ENCODE data around the gene PRKG1.
A peak's percentile ranks its signal among the peaks of the same experiment; 100 is the strongest.
"Not testable (repeated sequence)": the region's sequence is repeated elsewhere in the genome, so short reads cannot be mapped to it uniquely, and the experiment has no call there.

The PRKG1 gene

GRCh38 chr10:51384971-51385370 is 310.7 kb downstream of the PRKG1 start:
- no peaks in the 10 kb centered on the region for H3K4me1 ChIP-seq (ENCODE audit: control extremely low read depth in 1 of 4, control insufficient read depth in 4 of 4, insufficient read depth in 4 of 4, low read length in 3 of 4)
- WGBS (ENCODE audit: insufficient coverage) = 100% methylated on average over 1 of the region's 3 CpGs
- no peaks in the 10 kb centered on the region for H3K36me3 ChIP-seq (ENCODE audit: control insufficient read depth in 4 of 4, insufficient read depth in 4 of 4, low read length in 3 of 4)
- H3K4me3 ChIP-seq (ENCODE audit: control insufficient read depth in 1 of 7, extremely low read depth in 1 of 7, insufficient read depth in 4 of 7, low read depth in 2 of 7, low read length in 6 of 7) = no peak overlapping the region
- H3K27me3 ChIP-seq (replicated peaks in 2 of 5; ENCODE audit: control insufficient read depth in 4 of 5, insufficient read depth in 5 of 5, low read length in 4 of 5) = no peaks in the 10 kb centered on the region
- H3K27ac ChIP-seq (ENCODE audit: insufficient read depth in 1 of 2, low read depth in 1 of 2, low read length in 2 of 2, poor library complexity in 1 of 2, severe bottlenecking in 2 of 2) = no peak overlapping the region
- no peak for DNase-seq
- POLR2A ChIA-PET = no interaction called here
- CTCF ChIA-PET = no interaction called here
- no peaks in the 10 kb centered on the region for H3K9me3 ChIP-seq (ENCODE audit: control extremely low read depth in 1 of 5, control insufficient read depth in 4 of 5, insufficient read depth in 2 of 5, low read depth in 1 of 5, low read length in 4 of 5)

GRCh38 chr10:51386248-51386885 is 312.1 kb downstream of the PRKG1 start:
- 100% methylated on average over 3 of the region's 3 CpGs for WGBS (ENCODE audit: insufficient coverage)
- H3K9me3 ChIP-seq (ENCODE audit: control extremely low read depth in 1 of 5, control insufficient read depth in 4 of 5, insufficient read depth in 2 of 5, low read depth in 1 of 5, low read length in 4 of 5) = no peaks in the 10 kb centered on the region
- H3K27me3 ChIP-seq (replicated peaks in 2 of 5; ENCODE audit: control insufficient read depth in 4 of 5, insufficient read depth in 5 of 5, low read length in 4 of 5) = no peaks in the 10 kb centered on the region
- no peak for DNase-seq
- no peak overlapping the region for H3K4me3 ChIP-seq (ENCODE audit: control insufficient read depth in 1 of 7, extremely low read depth in 1 of 7, insufficient read depth in 4 of 7, low read depth in 2 of 7, low read length in 6 of 7)
- no peaks in the 10 kb centered on the region for H3K4me1 ChIP-seq (ENCODE audit: control extremely low read depth in 1 of 4, control insufficient read depth in 4 of 4, insufficient read depth in 4 of 4, low read length in 3 of 4)
- POLR2A ChIA-PET = no interaction called here
- no peak overlapping the region for H3K27ac ChIP-seq (ENCODE audit: insufficient read depth in 1 of 2, low read depth in 1 of 2, low read length in 2 of 2, poor library complexity in 1 of 2, severe bottlenecking in 2 of 2)
- no peaks in the 10 kb centered on the region for H3K36me3 ChIP-seq (ENCODE audit: control insufficient read depth in 4 of 4, insufficient read depth in 4 of 4, low read length in 3 of 4)
- CTCF ChIA-PET = no interaction called here

- H3K9me3 ChIP-seq (ENCODE audit: control extremely low read depth in 1 of 5, control insufficient read depth in 4 of 5, insufficient read depth in 2 of 5, low read depth in 1 of 5, low read length in 4 of 5) = no peaks in the 10 kb centered on the region
- H3K27me3 ChIP-seq (replicated peaks in 2 of 5; ENCODE audit: control insufficient read depth in 4 of 5, insufficient read depth in 5 of 5, low read length in 4 of 5) = no peaks in the 10 kb centered on the region
- H3K4me1 ChIP-seq (ENCODE audit: control extremely low read depth in 1 of 4, control insufficient read depth in 4 of 4, insufficient read depth in 4 of 4, low read length in 3 of 4) = no peaks in the 10 kb centered on the region
- peak; percentile 40 to 55 (median 47) for DNase-seq
- WGBS (ENCODE audit: insufficient coverage) = 100% methylated on average over 2 of the region's 3 CpGs
- no peak overlapping the region for H3K27ac ChIP-seq (ENCODE audit: insufficient read depth in 1 of 2, low read depth in 1 of 2, low read length in 2 of 2, poor library complexity in 1 of 2, severe bottlenecking in 2 of 2)
- no peaks in the 10 kb centered on the region for H3K36me3 ChIP-seq (ENCODE audit: control insufficient read depth in 4 of 4, insufficient read depth in 4 of 4, low read length in 3 of 4)
- H3K4me3 ChIP-seq (ENCODE audit: control insufficient read depth in 1 of 7, extremely low read depth in 1 of 7, insufficient read depth in 4 of 7, low read depth in 2 of 7, low read length in 6 of 7) = no peak overlapping the region
- ChIA-PET CTCF (interaction anchor here (0.5 to 2.1 kb wide), 9 partner anchors 8 to 821 kb away, joined by 3 to 11 read pairs (median 3); no protein-coding TSS in a partner anchor), POLR2A (no interaction called here)
Measured at GRCh38 chr10:51389415-51390321, 315.4 kb downstream of the PRKG1 start.

- CTCF ChIA-PET; H3K9me3 ChIP-seq (ENCODE audit: control extremely low read depth in 1 of 5, control insufficient read depth in 4 of 5, insufficient read depth in 2 of 5, low read depth in 1 of 5, low read length in 4 of 5); H3K4me1 ChIP-seq (ENCODE audit: control extremely low read depth in 1 of 4, control insufficient read depth in 4 of 4, insufficient read depth in 4 of 4, low read length in 3 of 4); DNase-seq; POLR2A ChIA-PET; H3K4me3 ChIP-seq (ENCODE audit: control insufficient read depth in 1 of 7, extremely low read depth in 1 of 7, insufficient read depth in 4 of 7, low read depth in 2 of 7, low read length in 6 of 7); H3K36me3 ChIP-seq (ENCODE audit: control insufficient read depth in 4 of 4, insufficient read depth in 4 of 4, low read length in 3 of 4); H3K27ac ChIP-seq (ENCODE audit: insufficient read depth in 1 of 2, low read depth in 1 of 2, low read length in 2 of 2, poor library complexity in 1 of 2, severe bottlenecking in 2 of 2); H3K27me3 ChIP-seq (replicated peaks in 2 of 5; ENCODE audit: control insufficient read depth in 4 of 5, insufficient read depth in 5 of 5, low read length in 4 of 5): not testable (repeated sequence)
- WGBS (ENCODE audit: insufficient coverage) = 97% methylated on average over 14 of the region's 29 CpGs
Measured at GRCh38 chr10:51393006-51393405, 318.7 kb downstream of the PRKG1 start.

- 100% methylated on average over 2 of the region's 3 CpGs for WGBS (ENCODE audit: insufficient coverage)
- no peaks in the 10 kb centered on the region for H3K36me3 ChIP-seq (ENCODE audit: control insufficient read depth in 4 of 4, insufficient read depth in 4 of 4, low read length in 3 of 4)
- no peak for DNase-seq
- ChIA-PET POLR2A (no interaction called here), CTCF (no interaction called here)
- H3K27me3 ChIP-seq (replicated peaks in 2 of 5; ENCODE audit: control insufficient read depth in 4 of 5, insufficient read depth in 5 of 5, low read length in 4 of 5) = no peaks in the 10 kb centered on the region
- H3K4me1 ChIP-seq (ENCODE audit: control extremely low read depth in 1 of 4, control insufficient read depth in 4 of 4, insufficient read depth in 4 of 4, low read length in 3 of 4) = no peaks in the 10 kb centered on the region
- H3K4me3 ChIP-seq (ENCODE audit: control insufficient read depth in 1 of 7, extremely low read depth in 1 of 7, insufficient read depth in 4 of 7, low read depth in 2 of 7, low read length in 6 of 7) = no peak overlapping the region
- no peaks in the 10 kb centered on the region for H3K9me3 ChIP-seq (ENCODE audit: control extremely low read depth in 1 of 5, control insufficient read depth in 4 of 5, insufficient read depth in 2 of 5, low read depth in 1 of 5, low read length in 4 of 5)
- H3K27ac ChIP-seq (ENCODE audit: insufficient read depth in 1 of 2, low read depth in 1 of 2, low read length in 2 of 2, poor library complexity in 1 of 2, severe bottlenecking in 2 of 2) = no peak overlapping the region
Measured at GRCh38 chr10:51394039-51394438, 319.8 kb downstream of the PRKG1 start.

- CTCF ChIA-PET = interaction anchor here (1.5 kb wide), 1 partner anchor 8 kb away, joined by 4 read pairs; no protein-coding TSS in a partner anchor
- DNase-seq = no peak
- no peak overlapping the region for H3K4me3 ChIP-seq (ENCODE audit: control insufficient read depth in 1 of 7, extremely low read depth in 1 of 7, insufficient read depth in 4 of 7, low read depth in 2 of 7, low read length in 6 of 7)
- H3K27me3 ChIP-seq (replicated peaks in 2 of 5; ENCODE audit: control insufficient read depth in 4 of 5, insufficient read depth in 5 of 5, low read length in 4 of 5) = no peaks in the 10 kb centered on the region
- no peaks in the 10 kb centered on the region for H3K4me1 ChIP-seq (ENCODE audit: control extremely low read depth in 1 of 4, control insufficient read depth in 4 of 4, insufficient read depth in 4 of 4, low read length in 3 of 4)
- POLR2A ChIA-PET = no interaction called here
- H3K36me3 ChIP-seq (ENCODE audit: control insufficient read depth in 4 of 4, insufficient read depth in 4 of 4, low read length in 3 of 4) = no peaks in the 10 kb centered on the region
- H3K9me3 ChIP-seq (ENCODE audit: control extremely low read depth in 1 of 5, control insufficient read depth in 4 of 5, insufficient read depth in 2 of 5, low read depth in 1 of 5, low read length in 4 of 5) = no peaks in the 10 kb centered on the region
- WGBS (ENCODE audit: insufficient coverage) = 92% methylated on average over 2 of the region's 3 CpGs
- H3K27ac ChIP-seq (ENCODE audit: insufficient read depth in 1 of 2, low read depth in 1 of 2, low read length in 2 of 2, poor library complexity in 1 of 2, severe bottlenecking in 2 of 2) = no peak overlapping the region
Measured at GRCh38 chr10:51397244-51397643, 323.0 kb downstream of the PRKG1 start.

- POLR2A ChIA-PET = no interaction called here
- H3K4me3 ChIP-seq (ENCODE audit: control insufficient read depth in 1 of 7, extremely low read depth in 1 of 7, insufficient read depth in 4 of 7, low read depth in 2 of 7, low read length in 6 of 7) = no peak overlapping the region
- CTCF ChIA-PET = interaction anchor here (1.5 kb wide), 1 partner anchor 9 kb away, joined by 4 read pairs; no protein-coding TSS in a partner anchor
- no peak for DNase-seq
- H3K27ac ChIP-seq (ENCODE audit: insufficient read depth in 1 of 2, low read depth in 1 of 2, low read length in 2 of 2, poor library complexity in 1 of 2, severe bottlenecking in 2 of 2) = no peak overlapping the region
- H3K27me3 ChIP-seq (replicated peaks in 2 of 5; ENCODE audit: control insufficient read depth in 4 of 5, insufficient read depth in 5 of 5, low read length in 4 of 5) = no peaks in the 10 kb centered on the region
- no peaks in the 10 kb centered on the region for H3K36me3 ChIP-seq (ENCODE audit: control insufficient read depth in 4 of 4, insufficient read depth in 4 of 4, low read length in 3 of 4)
- WGBS (ENCODE audit: insufficient coverage) = 86% methylated on average over 1 of the region's 2 CpGs
- H3K9me3 ChIP-seq (ENCODE audit: control extremely low read depth in 1 of 5, control insufficient read depth in 4 of 5, insufficient read depth in 2 of 5, low read depth in 1 of 5, low read length in 4 of 5) = no peaks in the 10 kb centered on the region
- H3K4me1 ChIP-seq (ENCODE audit: control extremely low read depth in 1 of 4, control insufficient read depth in 4 of 4, insufficient read depth in 4 of 4, low read length in 3 of 4) = no peaks in the 10 kb centered on the region
Measured at GRCh38 chr10:51397695-51398094, 323.4 kb downstream of the PRKG1 start.

Measured in common myeloid progenitor, CD34-positive (primary cell).